ENCODE measurements around the gene CFAP299. TPM values are rescaled to one million over a fixed set of nuclear protein-coding genes. Genes with fewer than 3 reads are reported as not detected.
A peak's percentile ranks its signal among the peaks of the same experiment; 100 is the strongest.

CFAP299 gene
- total and polyA plus RNA-seq, 2 experiments from 2014 or later, result not detected

DNA sequence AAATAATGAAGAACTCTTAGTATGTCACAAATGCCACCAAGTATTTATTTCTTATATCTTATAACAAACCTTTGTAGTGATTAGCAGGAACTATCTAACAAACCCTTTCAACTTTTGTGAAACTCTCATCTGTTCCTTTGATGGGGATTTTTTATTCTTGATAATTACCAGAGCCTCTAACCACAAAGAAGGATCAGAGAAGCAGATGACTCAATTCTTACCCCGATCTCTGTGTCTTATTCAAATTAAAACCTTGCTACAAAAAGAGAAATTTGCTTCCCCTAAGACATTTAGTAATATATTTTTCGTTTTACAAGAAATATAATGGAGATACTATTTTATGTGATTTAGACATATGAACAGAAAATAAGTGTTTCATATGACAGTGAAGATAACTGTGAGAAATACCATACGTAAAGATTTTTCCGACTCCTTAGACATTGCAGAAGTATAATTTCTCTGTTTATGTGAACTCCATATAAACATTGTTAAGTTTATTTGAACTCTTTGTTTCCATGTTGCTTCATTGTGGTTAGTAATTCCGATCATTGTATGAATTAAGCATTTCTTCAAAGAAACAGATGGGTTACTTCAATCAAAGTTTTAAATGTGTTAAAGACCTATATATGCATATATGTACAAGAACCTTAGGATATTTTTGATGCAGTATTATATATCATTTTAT is 205.4 kb downstream of the CFAP299 start:
- Histone ChIP-seq H3K36me3 (replicated peaks; ENCODE audit: insufficient read depth, low read depth) (no peaks in the 10 kb centered on the region), H3K9me3 (ENCODE audit: low read depth) (no peaks in the 10 kb centered on the region), H2AFZ (no peak overlapping the region), H3K27me3 (no peaks in the 10 kb centered on the region), H3K4me1 (ENCODE audit: insufficient read depth) (peaks cover 6% of the 10 kb centered on the region), H4K20me1 (ENCODE audit: insufficient read depth, poor library complexity, severe bottlenecking) (no peaks in the 10 kb centered on the region), H3K27ac (no peak overlapping the region), H3K4me2 (peak overlapping the region; percentile 2), H3K9me2 (replicated peaks; ENCODE audit: insufficient read depth) (no peaks in the 10 kb centered on the region), H3K4me3 (no peak overlapping the region), H3K79me2 (no peaks in the 10 kb centered on the region)
- WGBS (ENCODE audit: low lambda C conversion rate, missing lambda C conversion rate), result 39% methylated on average over 5 of the region's 5 CpGs
- TF ChIP-seq EZH2phosphoT487 (IDR thresholded peaks at IDR 0.05; ENCODE audit: low read depth, severe bottlenecking, unreplicated experiment) (no peak), CTCF (IDR thresholded peaks at IDR 0.05; ENCODE audit: poor library complexity) (no peak), EZH2 (IDR thresholded peaks at IDR 0.05; ENCODE audit: borderline replicate concordance) (no peak)
- no peak for DNase-seq (ENCODE audit: low spot score)

GRCh38 chr4:80542747-80543146 is 207.2 kb downstream of the CFAP299 start:
- 97% methylated on average over 2 of the region's 2 CpGs for WGBS (ENCODE audit: low lambda C conversion rate, missing lambda C conversion rate)
- no peak for TF ChIP-seq CTCF (IDR thresholded peaks at IDR 0.05; ENCODE audit: poor library complexity)
- no peak for TF ChIP-seq EZH2phosphoT487 (IDR thresholded peaks at IDR 0.05; ENCODE audit: low read depth, severe bottlenecking, unreplicated experiment)
- TF ChIP-seq EZH2 (IDR thresholded peaks at IDR 0.05; ENCODE audit: borderline replicate concordance), result no peak
- H3K9me2 ChIP-seq (replicated peaks; ENCODE audit: insufficient read depth), result no peaks in the 10 kb centered on the region

GRCh38 chr4:80560337-80560736 is 224.8 kb downstream of the CFAP299 start:
- Histone ChIP-seq H3K27ac (no peak overlapping the region), H3K4me1 (ENCODE audit: insufficient read depth) (no peaks in the 10 kb centered on the region), H3K36me3 (replicated peaks; ENCODE audit: insufficient read depth, low read depth) (no peaks in the 10 kb centered on the region), H3K4me2 (no peak overlapping the region), H3K9me2 (replicated peaks; ENCODE audit: insufficient read depth) (no peaks in the 10 kb centered on the region), H3K27me3 (no peaks in the 10 kb centered on the region), H2AFZ (no peak overlapping the region), H3K9me3 (ENCODE audit: low read depth) (no peaks in the 10 kb centered on the region), H4K20me1 (ENCODE audit: insufficient read depth, poor library complexity, severe bottlenecking) (no peaks in the 10 kb centered on the region), H3K79me2 (no peaks in the 10 kb centered on the region), H3K4me3 (no peak overlapping the region)
- TF ChIP-seq CTCF (IDR thresholded peaks at IDR 0.05; ENCODE audit: poor library complexity) (no peak), EZH2phosphoT487 (IDR thresholded peaks at IDR 0.05; ENCODE audit: low read depth, severe bottlenecking, unreplicated experiment) (no peak), EZH2 (IDR thresholded peaks at IDR 0.05; ENCODE audit: borderline replicate concordance) (no peak)
- DNase-seq (ENCODE audit: low spot score), result no peak
- 86% methylated on average over 3 of the region's 3 CpGs for WGBS (ENCODE audit: low lambda C conversion rate, missing lambda C conversion rate)

More at GRCh38 chr4:80542747-80543146, 207.2 kb downstream of the CFAP299 start:
- Histone ChIP-seq H3K4me3 (no peak overlapping the region), H3K27me3 (no peaks in the 10 kb centered on the region), H3K4me1 (ENCODE audit: insufficient read depth) (peaks cover 6% of the 10 kb centered on the region), H4K20me1 (ENCODE audit: insufficient read depth, poor library complexity, severe bottlenecking) (no peaks in the 10 kb centered on the region), H3K4me2 (no peak overlapping the region), H3K27ac (no peak overlapping the region), H2AFZ (no peak overlapping the region), H3K36me3 (replicated peaks; ENCODE audit: insufficient read depth, low read depth) (no peaks in the 10 kb centered on the region), H3K9me3 (ENCODE audit: low read depth) (no peaks in the 10 kb centered on the region), H3K79me2 (no peaks in the 10 kb centered on the region)
- no peak for DNase-seq (ENCODE audit: low spot score)
